Mammary epithelial cell (primary cell): ENCODE measurements around the gene TMEM270.

Experiments used
- EZH2 ChIP-seq: IDR thresholded peaks from 2 replicates; pipeline ENCODE4 v1.6.1; 2012; ENCODE audit warnings: low read length, inconsistent platforms, borderline replicate concordance
- TF ChIP-seq, protein P1 (sequence below), 2 donors: IDR thresholded peaks in 1 of 2; conservative IDR thresholded peaks in 1 of 2; 2 replicates each; pipeline ENCODE4 v1.5.1; 2011 to 2012; ENCODE audit warnings: inconsistent platforms in 2 of 2, low read length in 2 of 2, mild to moderate bottlenecking in 2 of 2, control low read depth in 1 of 2, low read depth in 1 of 2; ENCODE audit not compliant: insufficient read depth in 1 of 2; ENCODE audit errors: extremely low read depth in 1 of 2

- TF ChIP-seq, protein P1, sequence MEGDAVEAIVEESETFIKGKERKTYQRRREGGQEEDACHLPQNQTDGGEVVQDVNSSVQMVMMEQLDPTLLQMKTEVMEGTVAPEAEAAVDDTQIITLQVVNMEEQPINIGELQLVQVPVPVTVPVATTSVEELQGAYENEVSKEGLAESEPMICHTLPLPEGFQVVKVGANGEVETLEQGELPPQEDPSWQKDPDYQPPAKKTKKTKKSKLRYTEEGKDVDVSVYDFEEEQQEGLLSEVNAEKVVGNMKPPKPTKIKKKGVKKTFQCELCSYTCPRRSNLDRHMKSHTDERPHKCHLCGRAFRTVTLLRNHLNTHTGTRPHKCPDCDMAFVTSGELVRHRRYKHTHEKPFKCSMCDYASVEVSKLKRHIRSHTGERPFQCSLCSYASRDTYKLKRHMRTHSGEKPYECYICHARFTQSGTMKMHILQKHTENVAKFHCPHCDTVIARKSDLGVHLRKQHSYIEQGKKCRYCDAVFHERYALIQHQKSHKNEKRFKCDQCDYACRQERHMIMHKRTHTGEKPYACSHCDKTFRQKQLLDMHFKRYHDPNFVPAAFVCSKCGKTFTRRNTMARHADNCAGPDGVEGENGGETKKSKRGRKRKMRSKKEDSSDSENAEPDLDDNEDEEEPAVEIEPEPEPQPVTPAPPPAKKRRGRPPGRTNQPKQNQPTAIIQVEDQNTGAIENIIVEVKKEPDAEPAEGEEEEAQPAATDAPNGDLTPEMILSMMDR (conservative IDR thresholded peaks at IDR 0.05 in 1 of 2, IDR thresholded peaks at IDR 0.05 in 1 of 2; ENCODE audit: extremely low read depth in 1 of 2, insufficient read depth in 1 of 2, low read depth in 1 of 2, low read length in 2 of 2) = no peak
- no peak for TF ChIP-seq EZH2
Measured at GRCh38 chr7:73879977-73880681, 19.2 kb downstream of the TMEM270 start.
